Stimulated activated CD4-positive, alpha-beta T cell treated with anti-CD3 and anti-CD28 coated beads, Interleukin-4, amount 100 ng/mL, for 1 hour (primary cell): ENCODE results near the gene CAVIN1.
A peak's percentile ranks its signal among the peaks of the same experiment; 100 is the strongest.
"Not testable (repeated sequence)": the region's sequence is repeated elsewhere in the genome, so short reads cannot be mapped to it uniquely, and the experiment has no call there.

ENCODE experiments used
- DNase-seq: peaks from one replicate; pipeline ENCODE4 v3.0.0-alpha.2; 2020

The CAVIN1 gene

GRCh38 chr17:42372142-42372541 lies 50.9 kb downstream of the CAVIN1 start:
- no peak for DNase-seq

- not testable (repeated sequence) for DNase-seq
Measured at GRCh38 chr17:42368797-42369561, 54.1 kb downstream of the CAVIN1 start.

GRCh38 chr17:42368310-42368709 lies 54.7 kb downstream of the CAVIN1 start:
- not testable (repeated sequence) for DNase-seq

GRCh38 chr17:42366176-42367023 lies 56.7 kb downstream of the CAVIN1 start:
- DNase-seq = not testable (repeated sequence)

- no peak for DNase-seq
Measured at GRCh38 chr17:42365136-42365535, 57.9 kb downstream of the CAVIN1 start.

GRCh38 chr17:42363767-42364585 lies 59.1 kb downstream of the CAVIN1 start:
- DNase-seq = no peak

- DNase-seq = no peak
Measured at GRCh38 chr17:42363231-42363630, 59.8 kb downstream of the CAVIN1 start.

GRCh38 chr17:42362245-42362961 lies 60.7 kb downstream of the CAVIN1 start:
- no peak for DNase-seq

- DNase-seq = peak; percentile 19
Measured at GRCh38 chr17:42361781-42362186, 61.3 kb downstream of the CAVIN1 start.

GRCh38 chr17:42360388-42360787 lies 62.7 kb downstream of the CAVIN1 start:
- DNase-seq = not testable (repeated sequence)

- no peak for DNase-seq
Measured at GRCh38 chr17:42359133-42359532, 63.9 kb downstream of the CAVIN1 start.

- DNase-seq = no peak
Measured at GRCh38 chr17:42358434-42358833, 64.6 kb downstream of the CAVIN1 start.

- DNase-seq = no peak
Measured at GRCh38 chr17:42354956-42355843, 67.9 kb downstream of the CAVIN1 start.
